GM19463 (cell line): ENCODE results near the gene COL4A1.

ENCODE experiments used
- ATAC-seq: cut with Tn5 transposase; IDR thresholded peaks from one replicate; pipeline ENCODE4 v1.9.1; 2021; ENCODE audit warnings: mild to moderate bottlenecking, moderate library complexity; ENCODE audit not compliant: unreplicated experiment

Gene COL4A1

GRCh38 chr13:110279684-110280083 is 27.3 kb downstream of the COL4A1 start:
- ATAC-seq: no peak

- no peak for ATAC-seq
These were observed 28.1 kb downstream of the COL4A1 start for GRCh38 chr13:110278859-110279258.

GRCh38 chr13:110277357-110277975 is 29.5 kb downstream of the COL4A1 start:
- ATAC-seq: no peak

GRCh38 chr13:110276553-110276950 is 30.4 kb downstream of the COL4A1 start:
- no peak for ATAC-seq

GRCh38 chr13:110275931-110276552 is 30.9 kb downstream of the COL4A1 start:
- no peak for ATAC-seq

GRCh38 chr13:110274687-110275086 is 32.3 kb downstream of the COL4A1 start:
- no peak for ATAC-seq

- no peak for ATAC-seq
These were observed 33.7 kb downstream of the COL4A1 start for GRCh38 chr13:110273254-110273653.

- ATAC-seq: no peak
These were observed 34.3 kb downstream of the COL4A1 start for GRCh38 chr13:110272651-110273050.

GRCh38 chr13:110272227-110272626 is 34.7 kb downstream of the COL4A1 start:
- ATAC-seq: no peak

GRCh38 chr13:110271313-110271712 is 35.6 kb downstream of the COL4A1 start:
- ATAC-seq: no peak

- ATAC-seq: no peak
These were observed 36.5 kb downstream of the COL4A1 start for GRCh38 chr13:110270507-110270906.

- ATAC-seq: no peak
These were observed 37.3 kb downstream of the COL4A1 start for GRCh38 chr13:110269509-110270185.

GRCh38 chr13:110268576-110269185 is 38.3 kb downstream of the COL4A1 start:
- no peak for ATAC-seq

- ATAC-seq: no peak
These were observed 38.9 kb downstream of the COL4A1 start for GRCh38 chr13:110268061-110268460.

GRCh38 chr13:110266983-110267382 is 40.0 kb downstream of the COL4A1 start:
- ATAC-seq: no peak

- no peak for ATAC-seq
These were observed 40.5 kb downstream of the COL4A1 start for GRCh38 chr13:110266431-110266809.

- no peak for ATAC-seq
These were observed 41.1 kb downstream of the COL4A1 start for GRCh38 chr13:110265682-110266430.

GRCh38 chr13:110265341-110265681 is 41.6 kb downstream of the COL4A1 start:
- no peak for ATAC-seq

- no peak for ATAC-seq
These were observed 42.2 kb downstream of the COL4A1 start for GRCh38 chr13:110264685-110265275.

- no peak for ATAC-seq
These were observed 43.1 kb downstream of the COL4A1 start for GRCh38 chr13:110263888-110264287.

- no peak for ATAC-seq
These were observed 43.6 kb downstream of the COL4A1 start for GRCh38 chr13:110263404-110263803.
